OCI-LY3 (cell line): Measurements from ENCODE around the gene PACRG.

ENCODE experiments used
- H2AFZ ChIP-seq: fragments of 200-600, 300-600 bp; shearing (Covaris generic); 2 replicates; pipeline ENCODE4 v1.6.0; 2014; ENCODE audit warnings: antibody characterized with exemption, low read depth, low read length
- H3K27ac ChIP-seq: fragments of 200-600, 300-600 bp; sonication (generic); 2 replicates; pipeline ENCODE4 v1.5.1; 2014; ENCODE audit warnings: mild to moderate bottlenecking, low read length, moderate library complexity, mixed read lengths
- H3K27me3 ChIP-seq: fragments of 200-600, 300-600 bp; sonication (generic); 2 replicates; pipeline ENCODE4 v1.6.1; 2014; ENCODE audit warnings: low read depth, low read length, mixed read lengths
- H3K36me3 ChIP-seq: fragments of 200-600, 300-600 bp; sonication (generic); replicated peaks from 2 replicates; pipeline ENCODE3; 2014; ENCODE audit warnings: low read depth, low read length, mixed read lengths
- H3K4me1 ChIP-seq: fragments of 300-600, 200-600 bp; sonication (generic); 2 replicates; pipeline ENCODE4 v1.6.1; 2014; ENCODE audit warnings: low read length, mixed read lengths
- H3K4me2 ChIP-seq: fragments of 200-600, 300-600 bp; sonication (generic); 2 replicates; pipeline ENCODE4 v1.6.1; 2014; ENCODE audit warnings: low read length, mixed read lengths
- H3K4me3 ChIP-seq: fragments of 300-600, 200-600 bp; sonication (generic); 2 replicates; pipeline ENCODE4 v1.5.1; 2014; ENCODE audit warnings: antibody characterized with exemption, mild to moderate bottlenecking, low read length, moderate library complexity
- H3K79me2 ChIP-seq: fragments of 300-600, 200-600 bp; shearing (Covaris generic); 2 replicates; pipeline ENCODE4 v1.6.1; 2014; ENCODE audit warnings: mild to moderate bottlenecking, low read length, mixed read lengths
- H3K9ac ChIP-seq: fragments of 300-600, 200-600 bp; shearing (Covaris generic); 2 replicates; pipeline ENCODE4 v1.6.0; 2014; ENCODE audit warnings: mild to moderate bottlenecking, low read length, moderate library complexity
- H3K9me3 ChIP-seq: fragments of 200-600, 300-600 bp; shearing (Covaris generic); 2 replicates; pipeline ENCODE4 v1.6.1; 2014; ENCODE audit warnings: low read length, mixed read lengths; ENCODE audit not compliant: insufficient read depth
- H4K20me1 ChIP-seq: fragments of 200-600, 300-600 bp; sonication (generic); 2 replicates; pipeline ENCODE4 v1.6.1; 2016; ENCODE audit warnings: low read length, mixed read lengths; ENCODE audit not compliant: insufficient read depth
- EZH2phosphoT487 ChIP-seq: fragments of 200-600 bp; shearing (Covaris generic); IDR thresholded peaks from 2 replicates; pipeline ENCODE4 v1.6.1; 2018; ENCODE audit warnings: antibody characterized with exemption, mixed run types, low read depth
- TF ChIP-seq, protein P1 (sequence below): fragments of 200-600, 300-600 bp; sonication (generic); IDR thresholded peaks from 2 replicates; pipeline ENCODE4 v1.5.1; 2014; ENCODE audit warnings: antibody characterized with exemption, low read length, low read depth

PACRG gene

DNA sequence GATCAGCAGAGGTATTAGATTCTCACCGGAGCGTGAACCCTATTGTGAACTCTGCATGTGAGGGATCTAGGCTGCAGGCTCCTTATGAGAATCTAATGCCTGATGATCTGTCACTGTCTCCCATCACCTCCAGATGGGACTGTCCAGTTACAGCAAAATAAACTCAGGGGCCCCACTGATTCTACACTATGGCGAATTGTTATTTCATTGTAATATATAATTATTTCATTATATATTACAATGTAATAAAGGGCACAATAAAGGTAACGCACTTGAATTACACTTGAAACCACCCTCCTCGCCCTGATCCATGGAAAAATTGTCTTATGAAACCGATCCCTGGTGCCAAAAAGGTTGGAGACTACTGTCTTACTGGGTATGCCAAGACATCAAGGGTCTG, 18.8 kb upstream of the PACRG start:
- H3K4me1 ChIP-seq, result no peaks in the 10 kb centered on the region
- no peaks in the 10 kb centered on the region for H3K9me3 ChIP-seq
- no peak overlapping the region for H3K4me2 ChIP-seq
- no peaks in the 10 kb centered on the region for H3K36me3 ChIP-seq
- H3K79me2 ChIP-seq, result no peaks in the 10 kb centered on the region
- no peaks in the 10 kb centered on the region for H4K20me1 ChIP-seq
- H3K4me3 ChIP-seq, result no peak overlapping the region
- H3K27ac ChIP-seq, result no peak overlapping the region
- no peak overlapping the region for H3K9ac ChIP-seq
- no peaks in the 10 kb centered on the region for H3K27me3 ChIP-seq
- H2AFZ ChIP-seq, result no peak overlapping the region
- TF ChIP-seq, protein P1, sequence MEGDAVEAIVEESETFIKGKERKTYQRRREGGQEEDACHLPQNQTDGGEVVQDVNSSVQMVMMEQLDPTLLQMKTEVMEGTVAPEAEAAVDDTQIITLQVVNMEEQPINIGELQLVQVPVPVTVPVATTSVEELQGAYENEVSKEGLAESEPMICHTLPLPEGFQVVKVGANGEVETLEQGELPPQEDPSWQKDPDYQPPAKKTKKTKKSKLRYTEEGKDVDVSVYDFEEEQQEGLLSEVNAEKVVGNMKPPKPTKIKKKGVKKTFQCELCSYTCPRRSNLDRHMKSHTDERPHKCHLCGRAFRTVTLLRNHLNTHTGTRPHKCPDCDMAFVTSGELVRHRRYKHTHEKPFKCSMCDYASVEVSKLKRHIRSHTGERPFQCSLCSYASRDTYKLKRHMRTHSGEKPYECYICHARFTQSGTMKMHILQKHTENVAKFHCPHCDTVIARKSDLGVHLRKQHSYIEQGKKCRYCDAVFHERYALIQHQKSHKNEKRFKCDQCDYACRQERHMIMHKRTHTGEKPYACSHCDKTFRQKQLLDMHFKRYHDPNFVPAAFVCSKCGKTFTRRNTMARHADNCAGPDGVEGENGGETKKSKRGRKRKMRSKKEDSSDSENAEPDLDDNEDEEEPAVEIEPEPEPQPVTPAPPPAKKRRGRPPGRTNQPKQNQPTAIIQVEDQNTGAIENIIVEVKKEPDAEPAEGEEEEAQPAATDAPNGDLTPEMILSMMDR, result no peak
- no peak for TF ChIP-seq EZH2phosphoT487

DNA sequence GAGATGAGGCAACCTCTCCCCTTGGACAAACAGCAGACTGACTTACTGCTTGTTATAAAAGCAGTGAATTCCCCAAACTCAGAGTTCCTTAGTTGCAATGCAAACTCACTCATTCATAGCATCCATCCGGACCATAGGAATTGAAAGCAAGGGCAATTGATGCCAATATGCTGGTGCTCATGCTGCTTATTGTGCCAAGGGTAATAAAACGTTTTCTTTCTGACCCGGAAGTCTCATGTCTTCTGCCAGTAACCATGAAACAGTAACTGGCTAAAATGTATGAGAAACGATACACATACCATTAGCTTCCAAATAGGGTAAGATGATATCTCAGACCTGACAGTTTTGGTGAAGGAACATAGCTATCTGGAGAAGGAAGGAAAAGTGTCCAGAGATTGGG, 18.3 kb upstream of the PACRG start:
- Histone ChIP-seq H3K36me3 (no peaks in the 10 kb centered on the region), H4K20me1 (no peaks in the 10 kb centered on the region), H3K4me2 (no peak overlapping the region), H2AFZ (no peak overlapping the region), H3K4me3 (no peak overlapping the region), H3K9me3 (no peaks in the 10 kb centered on the region), H3K79me2 (no peaks in the 10 kb centered on the region), H3K4me1 (no peaks in the 10 kb centered on the region), H3K27ac (no peak overlapping the region), H3K9ac (no peak overlapping the region), H3K27me3 (no peaks in the 10 kb centered on the region)
- TF ChIP-seq, protein P1, result no peak
- TF ChIP-seq EZH2phosphoT487, result no peak

DNA sequence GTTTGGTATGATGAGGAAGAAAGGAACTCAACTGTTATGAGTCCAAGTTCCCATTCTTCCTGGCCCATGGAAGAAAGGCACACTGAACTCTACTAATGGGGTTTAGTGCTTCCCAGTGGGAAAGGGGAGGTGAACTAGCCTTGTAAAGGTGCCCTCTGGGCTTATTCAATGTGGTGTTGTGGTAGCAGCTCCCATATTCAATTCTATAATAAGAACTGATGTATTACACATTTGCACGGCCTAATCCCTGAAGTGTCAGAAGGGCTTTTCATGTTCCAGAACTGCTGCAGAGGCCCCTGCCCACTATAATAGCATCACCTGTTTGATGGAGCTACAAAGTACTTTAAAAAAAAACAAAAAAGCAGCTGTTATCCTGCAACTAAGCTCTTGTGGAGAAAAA, 17.4 kb upstream of the PACRG start:
- H2AFZ ChIP-seq, result no peak overlapping the region
- H3K27me3 ChIP-seq, result no peaks in the 10 kb centered on the region
- no peaks in the 10 kb centered on the region for H3K79me2 ChIP-seq
- no peak overlapping the region for H3K27ac ChIP-seq
- no peaks in the 10 kb centered on the region for H4K20me1 ChIP-seq
- no peak overlapping the region for H3K4me3 ChIP-seq
- H3K4me2 ChIP-seq, result no peak overlapping the region
- no peaks in the 10 kb centered on the region for H3K36me3 ChIP-seq
- TF ChIP-seq EZH2phosphoT487, result no peak
- TF ChIP-seq, protein P1, result no peak
- H3K9me3 ChIP-seq, result no peaks in the 10 kb centered on the region
- no peak overlapping the region for H3K9ac ChIP-seq
- H3K4me1 ChIP-seq, result no peaks in the 10 kb centered on the region

DNA sequence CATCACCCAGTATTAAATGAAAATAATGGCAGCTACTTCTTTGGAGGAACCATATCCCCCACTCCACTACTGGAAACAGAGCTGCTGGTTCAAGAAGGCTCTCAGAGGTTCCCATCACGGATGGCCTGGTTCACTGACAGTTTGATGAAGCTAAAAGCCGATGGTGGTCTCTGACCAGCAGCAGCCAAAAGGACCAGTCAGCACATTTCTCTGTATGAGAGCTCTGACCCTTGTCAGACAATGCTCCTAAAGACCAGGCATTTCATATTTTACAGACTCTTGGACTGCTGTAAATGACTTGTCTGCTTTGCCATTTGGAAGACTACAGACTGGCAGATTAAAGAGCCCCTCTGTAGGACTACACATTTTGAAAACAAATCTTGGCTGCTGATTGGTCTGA, 16.8 kb upstream of the PACRG start:
- Histone ChIP-seq H4K20me1 (no peaks in the 10 kb centered on the region), H3K27ac (no peak overlapping the region), H3K4me1 (no peaks in the 10 kb centered on the region), H3K27me3 (no peaks in the 10 kb centered on the region), H3K9ac (no peak overlapping the region), H3K36me3 (no peaks in the 10 kb centered on the region), H3K9me3 (no peaks in the 10 kb centered on the region), H3K4me2 (no peak overlapping the region), H3K79me2 (no peaks in the 10 kb centered on the region), H2AFZ (no peak overlapping the region), H3K4me3 (no peak overlapping the region)
- TF ChIP-seq EZH2phosphoT487, result no peak
- TF ChIP-seq, protein P1, result no peak
